ENCODE measurements around the gene ANTXR1. TPM values are rescaled to one million over a fixed set of nuclear protein-coding genes. Genes with fewer than 3 reads are reported as not detected.
"Not testable (repeated sequence)": the region's sequence is repeated elsewhere in the genome, so short reads cannot be mapped to it uniquely, and the experiment has no call there.

The ANTXR1 gene
- total and polyA plus RNA-seq, 7 experiments from 2014 or later, result 0.18 TPM; not detected in 6

- intact Hi-C loops (cut with micrococcal nuclease), result no loop called here
- ChIA-PET CTCF (no interaction called here), POLR2A (no interaction called here)
- H3K27ac ChIP-seq (ENCODE audit: low read depth, low read length), result no peak overlapping the region
- no peaks in the 10 kb centered on the region for H3K27me3 ChIP-seq (ENCODE audit: control insufficient read depth in 2 of 2, insufficient read depth in 2 of 2, low read length in 2 of 2)
- H3K4me1 ChIP-seq (ENCODE audit: control insufficient read depth in 2 of 2, insufficient read depth in 2 of 2, low read length in 2 of 2), result no peaks in the 10 kb centered on the region
- no peak for ATAC-seq
- no peak for DNase-seq
- no peaks in the 10 kb centered on the region for H3K9me3 ChIP-seq (ENCODE audit: control insufficient read depth in 2 of 3, low read length in 3 of 3)
- no peaks in the 10 kb centered on the region for H3K36me3 ChIP-seq (ENCODE audit: control insufficient read depth in 2 of 3, insufficient read depth in 3 of 3, low read length in 3 of 3)
- Mint-ChIP-seq H3K36me3 (peaks cover 0 to 3% (median 0%) of the 10 kb centered on the region in 5 donors), H3K27me3 (peaks cover 18 to 31% (median 26%) of the 10 kb centered on the region in 5 donors), H3K27ac (no peak overlapping the region), H3K9me3 (peaks cover 0 to 4% (median 0%) of the 10 kb centered on the region in 11 donors), H3K4me3 (no peak overlapping the region), H3K4me1 (no peaks in the 10 kb centered on the region)
- H3K4me3 ChIP-seq (ENCODE audit: low read length), result no peak overlapping the region
Measured at GRCh38 chr2:69231612-69232277, 218.8 kb downstream of the ANTXR1 start.

- H3K36me3 ChIP-seq (ENCODE audit: control insufficient read depth in 2 of 3, insufficient read depth in 3 of 3, low read length in 3 of 3); H3K4me3 ChIP-seq (ENCODE audit: low read length); ATAC-seq; H3K9me3 Mint-ChIP-seq; H3K4me3 Mint-ChIP-seq; intact Hi-C loops (cut with micrococcal nuclease); DNase-seq; H3K27ac ChIP-seq (ENCODE audit: low read depth, low read length); POLR2A ChIA-PET; H3K27ac Mint-ChIP-seq; H3K4me1 ChIP-seq (ENCODE audit: control insufficient read depth in 2 of 2, insufficient read depth in 2 of 2, low read length in 2 of 2); H3K36me3 Mint-ChIP-seq; H3K4me1 Mint-ChIP-seq; H3K27me3 ChIP-seq (ENCODE audit: control insufficient read depth in 2 of 2, insufficient read depth in 2 of 2, low read length in 2 of 2); H3K9me3 ChIP-seq (ENCODE audit: control insufficient read depth in 2 of 3, low read length in 3 of 3): not testable (repeated sequence)
- peaks cover 13 to 22% (median 20%) of the 10 kb centered on the region in 5 donors for H3K27me3 Mint-ChIP-seq
- CTCF ChIA-PET, result interaction anchor here (0.7 kb wide), 1 partner anchor 50 kb away, joined by 3 read pairs; no protein-coding TSS in a partner anchor
Measured at GRCh38 chr2:69235835-69236234, 222.9 kb downstream of the ANTXR1 start.

- Mint-ChIP-seq H3K27me3 (peaks cover 5 to 16% (median 10%) of the 10 kb centered on the region in 5 donors), H3K4me1 (no peaks in the 10 kb centered on the region), H3K27ac (no peak overlapping the region), H3K9me3 (no peaks in the 10 kb centered on the region), H3K36me3 (no peaks in the 10 kb centered on the region), H3K4me3 (no peak overlapping the region)
- Histone ChIP-seq H3K4me1 (ENCODE audit: control insufficient read depth in 2 of 2, insufficient read depth in 2 of 2, low read length in 2 of 2) (no peaks in the 10 kb centered on the region), H3K27ac (ENCODE audit: low read depth, low read length) (no peak overlapping the region), H3K27me3 (ENCODE audit: control insufficient read depth in 2 of 2, insufficient read depth in 2 of 2, low read length in 2 of 2) (no peaks in the 10 kb centered on the region), H3K9me3 (ENCODE audit: control insufficient read depth in 2 of 3, low read length in 3 of 3) (no peaks in the 10 kb centered on the region), H3K4me3 (ENCODE audit: low read length) (no peak overlapping the region), H3K36me3 (ENCODE audit: control insufficient read depth in 2 of 3, insufficient read depth in 3 of 3, low read length in 3 of 3) (no peaks in the 10 kb centered on the region)
- CTCF ChIA-PET, result no interaction called here
- DNase-seq, result no peak
- intact Hi-C loops (cut with micrococcal nuclease), result no loop called here
- ATAC-seq, result no peak
- POLR2A ChIA-PET, result no interaction called here
Measured at GRCh38 chr2:69237070-69237670, 224.2 kb downstream of the ANTXR1 start.

- Histone ChIP-seq H3K36me3 (ENCODE audit: control insufficient read depth in 2 of 3, insufficient read depth in 3 of 3, low read length in 3 of 3) (no peaks in the 10 kb centered on the region), H3K4me3 (ENCODE audit: low read length) (no peak overlapping the region), H3K27me3 (ENCODE audit: control insufficient read depth in 2 of 2, insufficient read depth in 2 of 2, low read length in 2 of 2) (no peaks in the 10 kb centered on the region), H3K27ac (ENCODE audit: low read depth, low read length) (no peak overlapping the region), H3K9me3 (ENCODE audit: control insufficient read depth in 2 of 3, low read length in 3 of 3) (no peaks in the 10 kb centered on the region), H3K4me1 (ENCODE audit: control insufficient read depth in 2 of 2, insufficient read depth in 2 of 2, low read length in 2 of 2) (no peaks in the 10 kb centered on the region)
- Mint-ChIP-seq H3K27me3 (peaks cover 6 to 16% (median 9%) of the 10 kb centered on the region in 5 donors), H3K27ac (no peak overlapping the region), H3K9me3 (no peaks in the 10 kb centered on the region), H3K4me1 (no peaks in the 10 kb centered on the region), H3K36me3 (no peaks in the 10 kb centered on the region), H3K4me3 (no peak overlapping the region)
- CTCF ChIA-PET, result no interaction called here
- POLR2A ChIA-PET, result no interaction called here
- intact Hi-C loops (cut with micrococcal nuclease), result no loop called here
- ATAC-seq (no peak), DNase-seq (no peak)
Measured at GRCh38 chr2:69238449-69239031, 225.6 kb downstream of the ANTXR1 start.

GRCh38 chr2:69241093-69241492 is 228.1 kb downstream of the ANTXR1 start:
- no peak overlapping the region for H3K4me3 Mint-ChIP-seq
- Histone ChIP-seq H3K4me1 (ENCODE audit: control insufficient read depth in 2 of 2, insufficient read depth in 2 of 2, low read length in 2 of 2) (no peaks in the 10 kb centered on the region), H3K36me3 (ENCODE audit: control insufficient read depth in 2 of 3, insufficient read depth in 3 of 3, low read length in 3 of 3) (no peaks in the 10 kb centered on the region), H3K27me3 (ENCODE audit: control insufficient read depth in 2 of 2, insufficient read depth in 2 of 2, low read length in 2 of 2) (no peaks in the 10 kb centered on the region), H3K4me3 (ENCODE audit: low read length) (no peak overlapping the region), H3K9me3 (ENCODE audit: control insufficient read depth in 2 of 3, low read length in 3 of 3) (no peaks in the 10 kb centered on the region), H3K27ac (ENCODE audit: low read depth, low read length) (no peak overlapping the region)
- CTCF ChIA-PET, result no interaction called here
- ATAC-seq, result no peak
- no peaks in the 10 kb centered on the region for H3K36me3 Mint-ChIP-seq
- POLR2A ChIA-PET, result no interaction called here
- no peak overlapping the region for H3K27ac Mint-ChIP-seq
- no peak for DNase-seq
- intact Hi-C loops (cut with micrococcal nuclease), result no loop called here
- H3K27me3 Mint-ChIP-seq, result peaks cover 9 to 19% (median 15%) of the 10 kb centered on the region in 5 donors
- no peaks in the 10 kb centered on the region for H3K9me3 Mint-ChIP-seq
- peaks cover 0 to 2% (median 0%) of the 10 kb centered on the region in 7 donors for H3K4me1 Mint-ChIP-seq

GRCh38 chr2:69241664-69242514 is 228.9 kb downstream of the ANTXR1 start:
- Mint-ChIP-seq H3K27ac (no peak overlapping the region), H3K4me1 (peaks cover 0 to 2% (median 0%) of the 10 kb centered on the region in 7 donors)
- ATAC-seq, result no peak

More at GRCh38 chr2:69241664-69242514, 228.9 kb downstream of the ANTXR1 start:
- ChIA-PET POLR2A (no interaction called here), CTCF (no interaction called here)
- H3K27me3 ChIP-seq (ENCODE audit: control insufficient read depth in 2 of 2, insufficient read depth in 2 of 2, low read length in 2 of 2), result no peaks in the 10 kb centered on the region
- no peaks in the 10 kb centered on the region for H3K36me3 Mint-ChIP-seq
- no peaks in the 10 kb centered on the region for H3K4me1 ChIP-seq (ENCODE audit: control insufficient read depth in 2 of 2, insufficient read depth in 2 of 2, low read length in 2 of 2)
- H3K4me3 Mint-ChIP-seq, result no peak overlapping the region
- H3K4me3 ChIP-seq (ENCODE audit: low read length), result no peak overlapping the region
- H3K27ac ChIP-seq (ENCODE audit: low read depth, low read length), result no peak overlapping the region
- peaks cover 14 to 24% (median 19%) of the 10 kb centered on the region in 5 donors for H3K27me3 Mint-ChIP-seq
- intact Hi-C loops (cut with micrococcal nuclease), result no loop called here
- H3K9me3 Mint-ChIP-seq, result no peaks in the 10 kb centered on the region
- no peaks in the 10 kb centered on the region for H3K36me3 ChIP-seq (ENCODE audit: control insufficient read depth in 2 of 3, insufficient read depth in 3 of 3, low read length in 3 of 3)
- no peak for DNase-seq
- no peaks in the 10 kb centered on the region for H3K9me3 ChIP-seq (ENCODE audit: control insufficient read depth in 2 of 3, low read length in 3 of 3)

All from naive thymus-derived CD4-positive, alpha-beta T cell (primary cell).